ENCODE results near the gene XRCC5. TPM values are rescaled to one million over a fixed set of nuclear protein-coding genes. Genes with fewer than 3 reads are reported as not detected.
A peak's percentile ranks its signal among the peaks of the same experiment; 100 is the strongest.
"Not testable (repeated sequence)": the region's sequence is repeated elsewhere in the genome, so short reads cannot be mapped to it uniquely, and the experiment has no call there.

The XRCC5 gene
- total RNA-seq, 6 experiments from 2014 or later, result 92.0 to 131 (median 106) TPM

DNA sequence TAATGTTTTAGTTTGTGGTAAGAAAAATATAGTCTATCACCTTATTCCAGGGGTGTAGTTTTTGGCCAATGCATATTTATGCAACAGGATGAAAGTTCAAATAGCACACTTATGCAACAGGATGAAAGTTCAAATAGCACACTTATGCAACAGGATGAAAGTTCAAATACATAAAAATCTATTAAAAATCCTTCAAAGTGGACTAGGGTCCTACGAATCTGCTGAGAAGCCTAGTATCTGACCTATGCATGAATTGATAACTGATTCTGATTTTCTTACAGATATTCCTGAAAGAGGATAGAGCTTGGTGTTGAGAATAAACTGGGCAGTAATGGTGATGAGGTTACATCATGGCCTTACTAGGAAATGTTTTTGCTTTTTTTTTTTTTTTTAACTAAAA is 30.4 kb upstream of the XRCC5 start:
- ATAC-seq (peak; percentile 34 to 66 (median 36)), DNase-seq (no peak)
- peaks cover 0 to 59% (median 16%) of the 10 kb centered on the region in 4 donors for H3K4me1 ChIP-seq
- no peaks in the 10 kb centered on the region for H3K27me3 ChIP-seq
- intact Hi-C loops (cut with DNase I), result no loop called here
- H3K4me3 ChIP-seq, result peak overlapping the region in 2 of 3 donors; percentile 80 to 86
- H3K27ac ChIP-seq, result peak overlapping the region in 2 of 3 donors; percentile 78 to 83
- H3K9me3 ChIP-seq, result no peaks in the 10 kb centered on the region
- 23% methylated on average over 1 of the region's 1 CpG for WGBS (ENCODE audit: insufficient coverage, low coverage, low lambda C conversion rate, missing lambda C conversion rate)
- H3K36me3 ChIP-seq, result peaks cover 0 to 4% (median 0%) of the 10 kb centered on the region in 4 donors
- TF ChIP-seq, protein P1, sequence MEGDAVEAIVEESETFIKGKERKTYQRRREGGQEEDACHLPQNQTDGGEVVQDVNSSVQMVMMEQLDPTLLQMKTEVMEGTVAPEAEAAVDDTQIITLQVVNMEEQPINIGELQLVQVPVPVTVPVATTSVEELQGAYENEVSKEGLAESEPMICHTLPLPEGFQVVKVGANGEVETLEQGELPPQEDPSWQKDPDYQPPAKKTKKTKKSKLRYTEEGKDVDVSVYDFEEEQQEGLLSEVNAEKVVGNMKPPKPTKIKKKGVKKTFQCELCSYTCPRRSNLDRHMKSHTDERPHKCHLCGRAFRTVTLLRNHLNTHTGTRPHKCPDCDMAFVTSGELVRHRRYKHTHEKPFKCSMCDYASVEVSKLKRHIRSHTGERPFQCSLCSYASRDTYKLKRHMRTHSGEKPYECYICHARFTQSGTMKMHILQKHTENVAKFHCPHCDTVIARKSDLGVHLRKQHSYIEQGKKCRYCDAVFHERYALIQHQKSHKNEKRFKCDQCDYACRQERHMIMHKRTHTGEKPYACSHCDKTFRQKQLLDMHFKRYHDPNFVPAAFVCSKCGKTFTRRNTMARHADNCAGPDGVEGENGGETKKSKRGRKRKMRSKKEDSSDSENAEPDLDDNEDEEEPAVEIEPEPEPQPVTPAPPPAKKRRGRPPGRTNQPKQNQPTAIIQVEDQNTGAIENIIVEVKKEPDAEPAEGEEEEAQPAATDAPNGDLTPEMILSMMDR (IDR thresholded peaks at IDR 0.05), result no peak
- no peak for TF ChIP-seq POLR2A (IDR thresholded peaks at IDR 0.05)

DNA sequence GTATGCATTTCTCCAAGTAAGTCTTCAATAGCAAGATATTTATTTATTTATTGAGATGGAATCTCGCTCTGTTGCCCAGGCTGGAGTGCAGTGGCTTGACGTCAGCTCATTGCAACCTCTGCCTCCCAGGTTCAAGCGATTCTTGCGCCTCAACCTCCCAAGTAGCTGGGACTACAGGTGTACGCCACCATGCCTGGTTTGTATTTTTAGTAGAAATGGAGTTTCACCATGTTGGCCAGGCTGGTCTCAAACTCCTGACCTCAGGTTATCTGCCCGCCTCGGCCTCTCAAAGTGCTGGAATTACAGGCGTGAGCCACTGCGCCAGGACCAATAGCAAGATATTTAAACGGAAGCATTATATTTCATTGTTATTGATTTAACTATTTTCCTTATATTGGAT is 29.1 kb upstream of the XRCC5 start:
- DNase-seq, result not testable (repeated sequence)

DNA sequence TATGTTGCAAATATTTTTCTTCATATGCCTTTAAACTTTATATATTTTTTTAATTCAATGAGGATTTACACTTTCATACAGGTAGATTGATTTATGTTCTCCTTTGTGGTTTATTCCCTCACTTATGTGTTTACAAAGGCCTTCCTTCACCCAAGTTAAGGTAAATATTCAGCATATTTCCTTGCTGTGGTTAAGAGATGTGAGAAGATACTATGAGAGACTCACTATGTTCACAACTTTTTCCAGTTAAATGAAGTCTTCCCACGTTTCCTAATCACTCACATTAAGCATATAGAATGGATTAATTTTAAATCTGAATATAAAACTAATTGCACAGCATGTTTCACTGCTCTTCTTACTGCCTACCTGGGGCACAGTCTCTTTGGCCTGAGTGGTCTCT is 28.1 kb upstream of the XRCC5 start:
- intact Hi-C loops (cut with DNase I), result no loop called here
- DNase-seq, result no peak
- TF ChIP-seq, protein P1 (IDR thresholded peaks at IDR 0.05), result no peak
- TF ChIP-seq POLR2A (IDR thresholded peaks at IDR 0.05), result no peak
- Histone ChIP-seq H3K27ac (peak overlapping the region; percentile 59 to 83 (median 78)), H3K9me3 (no peaks in the 10 kb centered on the region), H3K4me1 (peaks cover 0 to 57% (median 12%) of the 10 kb centered on the region in 4 donors), H3K27me3 (no peaks in the 10 kb centered on the region), H3K4me3 (peak overlapping the region; percentile 70 to 86 (median 80)), H3K36me3 (no peaks in the 10 kb centered on the region)
- 0% methylated on average over 1 of the region's 1 CpG for WGBS (ENCODE audit: insufficient coverage, low coverage, low lambda C conversion rate, missing lambda C conversion rate)
- no peak for ATAC-seq

More for the DNA sequence above, 29.1 kb upstream of the XRCC5 start:
- H3K27ac ChIP-seq, result peak overlapping the region; percentile 34 to 83 (median 78)
- H3K9me3 ChIP-seq; H3K36me3 ChIP-seq; ATAC-seq; intact Hi-C loops (cut with DNase I); H3K27me3 ChIP-seq: not testable (repeated sequence)
- H3K4me1 ChIP-seq, result peaks cover 0 to 59% (median 13%) of the 10 kb centered on the region in 4 donors
- 34% methylated on average over 10 of the region's 10 CpGs for WGBS (ENCODE audit: insufficient coverage, low coverage, low lambda C conversion rate, missing lambda C conversion rate)
- H3K4me3 ChIP-seq, result peak overlapping the region; percentile 70 to 86 (median 80)

DNA sequence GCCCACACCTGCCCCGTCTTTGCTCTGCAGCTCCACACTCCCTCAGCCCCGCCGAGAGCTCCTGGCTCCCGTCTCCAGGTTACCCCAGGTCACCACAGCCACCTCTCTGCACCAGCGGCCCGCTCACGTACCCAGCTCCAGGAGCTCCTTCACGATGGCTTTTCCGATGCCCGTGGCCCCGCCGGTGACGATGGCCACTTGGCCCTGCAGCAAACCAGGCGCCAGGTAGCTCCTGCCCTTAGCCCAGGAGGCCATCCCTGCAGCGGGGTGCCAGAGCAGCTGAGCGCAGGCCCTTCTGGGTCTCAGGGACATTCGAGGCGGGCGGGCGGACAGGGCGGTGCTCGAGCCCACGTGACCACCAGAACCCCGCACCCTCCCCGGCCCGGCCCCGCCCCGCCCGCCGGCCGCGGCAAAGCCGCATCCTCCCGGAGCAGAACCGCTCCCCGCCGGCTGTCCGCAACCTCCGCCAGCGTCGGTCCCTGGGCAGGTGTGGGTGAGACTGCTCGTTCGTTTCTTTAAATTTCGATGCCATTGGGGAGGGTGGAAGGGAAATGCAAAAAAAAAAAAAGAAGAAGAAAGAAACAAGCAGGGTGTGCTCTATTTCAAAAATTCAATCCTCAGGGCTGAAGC is 27.5 kb upstream of the XRCC5 start, which contains the start of the genes PECR and TMEM169:
PECR (minus strand) TSS at position 323 of the 630 bp plus-strand sequence; CDS start at position 255, 68 bp downstream.
TMEM169 (plus strand) TSS at position 433 of the 630 bp plus-strand sequence. CDS start 14,045 bp downstream, outside the sequence.
- no peaks in the 10 kb centered on the region for H3K9me3 ChIP-seq
- TF ChIP-seq POLR2A (IDR thresholded peaks at IDR 0.05), result peak; percentile 93
- TF ChIP-seq, protein P1 (IDR thresholded peaks at IDR 0.05), result no peak

DNA sequence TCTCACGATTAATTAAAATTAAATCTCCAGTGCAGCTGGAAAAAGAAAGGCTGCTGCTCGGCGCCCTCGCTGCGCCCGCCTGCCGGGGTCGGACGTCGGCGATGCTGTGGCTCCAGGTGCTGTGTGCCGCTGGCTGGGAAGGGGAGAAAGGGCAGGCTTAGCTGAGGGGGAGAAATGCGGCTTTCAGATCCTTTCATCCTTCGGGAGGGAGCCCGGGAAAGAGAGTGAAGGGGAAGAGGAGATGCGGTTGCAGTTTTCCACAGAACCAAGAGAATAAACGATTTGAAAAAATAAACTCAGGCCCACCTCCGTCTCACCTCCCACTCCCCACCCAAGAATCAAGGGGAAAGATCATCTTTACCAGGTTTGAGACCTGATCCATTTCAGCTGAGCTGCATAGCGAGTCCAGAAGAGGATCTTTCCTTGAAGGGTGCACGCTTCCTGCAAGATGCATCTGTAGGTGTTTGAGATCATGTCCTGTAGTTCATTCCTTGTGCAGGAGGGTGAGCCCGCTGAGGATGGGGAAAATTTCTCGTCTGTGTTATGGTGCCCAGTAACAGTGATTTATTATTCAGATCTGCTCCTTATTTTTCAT is 26.9 kb upstream of the XRCC5 start:
- H3K9me3 ChIP-seq, result no peaks in the 10 kb centered on the region
- peaks cover 0 to 57% (median 14%) of the 10 kb centered on the region in 4 donors for H3K4me1 ChIP-seq
- 3% methylated on average over 19 of the region's 22 CpGs for WGBS (ENCODE audit: insufficient coverage, low coverage, low lambda C conversion rate, missing lambda C conversion rate)
- H3K27me3 ChIP-seq, result no peaks in the 10 kb centered on the region
- H3K4me3 ChIP-seq, result peak overlapping the region; percentile 70 to 86 (median 80)
- H3K27ac ChIP-seq, result no peak overlapping the region
- intact Hi-C loops (cut with DNase I), result no loop called here
- ATAC-seq, result peak in 2 of 4 donors; percentile 4 to 16
- peak in 1 of 3 donors; percentile 31 for DNase-seq
- TF ChIP-seq POLR2A (IDR thresholded peaks at IDR 0.05), result no peak
- TF ChIP-seq, protein P1 (IDR thresholded peaks at IDR 0.05), result no peak
- no peaks in the 10 kb centered on the region for H3K36me3 ChIP-seq

More for the DNA sequence above, 27.5 kb upstream of the XRCC5 start, which contains the start of the genes PECR and TMEM169:
- no peaks in the 10 kb centered on the region for H3K27me3 ChIP-seq
- WGBS (ENCODE audit: insufficient coverage, low coverage, low lambda C conversion rate, missing lambda C conversion rate), result 0% methylated on average over 44 of the region's 44 CpGs
- peak within 1 kb of the TSS; percentile 70 to 86 (median 80) for H3K4me3 ChIP-seq
- intact Hi-C loops (cut with DNase I), result no loop called here
- ATAC-seq (peak; percentile 90 to 96 (median 90)), DNase-seq (peak; percentile 92 to 95 (median 95))
- no peaks in the 10 kb centered on the region for H3K36me3 ChIP-seq
- peaks cover 0 to 57% (median 15%) of the 10 kb centered on the region in 4 donors for H3K4me1 ChIP-seq
- H3K27ac ChIP-seq, result peak within 1 kb of the TSS; percentile 59 to 83 (median 78)
